Measurements from ENCODE around the gene ANKK1.

GRCh38 chr11:113431746-113432145 lies 44.2 kb downstream of the ANKK1 start:
- no peak for TF ChIP-seq CTCF (IDR thresholded peaks at IDR 0.05; ENCODE audit: poor library complexity)
- no peak for TF ChIP-seq EZH2 (IDR thresholded peaks at IDR 0.05; ENCODE audit: borderline replicate concordance)

Data from hepatocyte (in vitro differentiated cells).